Neuron (in vitro differentiated cells): ENCODE results near the gene EMX1.

ENCODE experiments used
- H2AFZ ChIP-seq: one replicate; pipeline ENCODE4 v1.6.1; 2013; ENCODE audit warnings: low read depth, mild to moderate bottlenecking, inconsistent platforms, low read length, moderate library complexity
- H3K27me3 ChIP-seq: one replicate; pipeline ENCODE4 v1.6.1; 2013; ENCODE audit warnings: low read length; ENCODE audit not compliant: insufficient read depth
- H3K36me3 ChIP-seq: one replicate; pipeline ENCODE4 v1.6.1; 2013; ENCODE audit warnings: low read length; ENCODE audit not compliant: insufficient read depth
- H3K4me1 ChIP-seq: one replicate; pipeline ENCODE4 v1.6.1; 2013; ENCODE audit warnings: low read length; ENCODE audit not compliant: insufficient read depth
- H3K4me3 ChIP-seq: 2 replicates; pipeline ENCODE4 v1.5.1; 2013; ENCODE audit warnings: mild to moderate bottlenecking, low read length, moderate library complexity
- H3K9me3 ChIP-seq: one replicate; pipeline ENCODE4 v1.6.1; 2013; ENCODE audit warnings: low read length

The EMX1 gene

GRCh38 chr2:72924353-72925240 is 7.3 kb downstream of the EMX1 start:
- Histone ChIP-seq H3K27me3 (peaks cover 100% of the 10 kb centered on the region), H2AFZ (no peak overlapping the region), H3K4me3 (no peak overlapping the region)

GRCh38 chr2:72925328-72925943 is 8.1 kb downstream of the EMX1 start:
- Histone ChIP-seq H3K36me3 (no peaks in the 10 kb centered on the region), H3K9me3 (no peaks in the 10 kb centered on the region), H2AFZ (no peak overlapping the region), H3K27me3 (peaks cover 99% of the 10 kb centered on the region), H3K4me1 (peaks cover 3% of the 10 kb centered on the region), H3K4me3 (no peak overlapping the region)

More at GRCh38 chr2:72924353-72925240, 7.3 kb downstream of the EMX1 start:
- H3K9me3 ChIP-seq = no peaks in the 10 kb centered on the region
- H3K4me1 ChIP-seq = peaks cover 6% of the 10 kb centered on the region
- H3K36me3 ChIP-seq = no peaks in the 10 kb centered on the region

GRCh38 chr2:72926368-72926767 is 9.0 kb downstream of the EMX1 start:
- H3K4me3 ChIP-seq = no peak overlapping the region
- H2AFZ ChIP-seq = no peak overlapping the region
- H3K36me3 ChIP-seq = no peaks in the 10 kb centered on the region
- H3K9me3 ChIP-seq = no peaks in the 10 kb centered on the region
- H3K27me3 ChIP-seq = peaks cover 99% of the 10 kb centered on the region
- H3K4me1 ChIP-seq = no peaks in the 10 kb centered on the region

GRCh38 chr2:72926811-72927465 is 9.6 kb downstream of the EMX1 start:
- Histone ChIP-seq H3K9me3 (no peaks in the 10 kb centered on the region), H3K36me3 (no peaks in the 10 kb centered on the region), H3K27me3 (peaks cover 98% of the 10 kb centered on the region), H3K4me1 (no peaks in the 10 kb centered on the region), H2AFZ (no peak overlapping the region), H3K4me3 (no peak overlapping the region)

- Histone ChIP-seq H3K27me3 (peaks cover 98% of the 10 kb centered on the region), H3K4me1 (no peaks in the 10 kb centered on the region), H3K4me3 (no peak overlapping the region), H3K36me3 (no peaks in the 10 kb centered on the region), H3K9me3 (no peaks in the 10 kb centered on the region), H2AFZ (no peak overlapping the region)
Observed at GRCh38 chr2:72927619-72928550, 10.6 kb downstream of the EMX1 start.

- Histone ChIP-seq H3K4me3 (no peak overlapping the region), H2AFZ (no peak overlapping the region), H3K9me3 (no peaks in the 10 kb centered on the region), H3K4me1 (no peaks in the 10 kb centered on the region), H3K36me3 (no peaks in the 10 kb centered on the region), H3K27me3 (peaks cover 98% of the 10 kb centered on the region)
Observed at GRCh38 chr2:72929010-72929409, 11.7 kb downstream of the EMX1 start.

GRCh38 chr2:72931280-72931910 is 14.1 kb downstream of the EMX1 start:
- Histone ChIP-seq H3K9me3 (no peaks in the 10 kb centered on the region), H3K4me1 (no peaks in the 10 kb centered on the region), H3K4me3 (no peak overlapping the region), H3K36me3 (no peaks in the 10 kb centered on the region), H2AFZ (no peak overlapping the region), H3K27me3 (peaks cover 90% of the 10 kb centered on the region)

GRCh38 chr2:72932045-72932740 is 14.9 kb downstream of the EMX1 start:
- Histone ChIP-seq H3K36me3 (no peaks in the 10 kb centered on the region), H2AFZ (no peak overlapping the region), H3K4me1 (no peaks in the 10 kb centered on the region), H3K9me3 (no peaks in the 10 kb centered on the region), H3K4me3 (no peak overlapping the region), H3K27me3 (peaks cover 85% of the 10 kb centered on the region)

- H3K4me3 ChIP-seq = no peak overlapping the region
- H3K4me1 ChIP-seq = no peaks in the 10 kb centered on the region
- peaks cover 79% of the 10 kb centered on the region for H3K27me3 ChIP-seq
- H2AFZ ChIP-seq = no peak overlapping the region
- H3K9me3 ChIP-seq = no peaks in the 10 kb centered on the region
- H3K36me3 ChIP-seq = no peaks in the 10 kb centered on the region
Observed at GRCh38 chr2:72932805-72933204, 15.5 kb downstream of the EMX1 start.

- peaks cover 75% of the 10 kb centered on the region for H3K27me3 ChIP-seq
- H3K9me3 ChIP-seq = no peaks in the 10 kb centered on the region
- no peak overlapping the region for H2AFZ ChIP-seq
- H3K4me1 ChIP-seq = no peaks in the 10 kb centered on the region
- H3K36me3 ChIP-seq = no peaks in the 10 kb centered on the region
- no peak overlapping the region for H3K4me3 ChIP-seq
Observed at GRCh38 chr2:72933207-72933606, 15.9 kb downstream of the EMX1 start.

- no peak overlapping the region for H2AFZ ChIP-seq
- no peaks in the 10 kb centered on the region for H3K36me3 ChIP-seq
- no peaks in the 10 kb centered on the region for H3K9me3 ChIP-seq
- H3K4me3 ChIP-seq = no peak overlapping the region
- H3K27me3 ChIP-seq = peaks cover 70% of the 10 kb centered on the region
- no peaks in the 10 kb centered on the region for H3K4me1 ChIP-seq
Observed at GRCh38 chr2:72933646-72934151, 16.4 kb downstream of the EMX1 start.
